HL-60 (cell line): ENCODE results near the gene ADGRD2.

ENCODE experiments used
- DNase-seq, 2 experiments: peaks; one replicate each; pipeline ENCODE4 v3.0.0-alpha.2; 2010 to 2020; ENCODE audit warnings: low read depth in 1 of 2, low spot score in 1 of 2
- H3K27ac ChIP-seq: fragments of 250-450 bp; sonication (Bioruptor Pico); replicated peaks from 2 replicates; pipeline ENCODE4 v1.5.1; 2020; ENCODE audit warnings: mild to moderate bottlenecking, moderate library complexity
- H3K27me3 ChIP-seq: fragments of 250-450 bp; sonication (Bioruptor Pico); 2 replicates; pipeline ENCODE4 v1.5.1; 2021; ENCODE audit warnings: mild to moderate bottlenecking, moderate library complexity; ENCODE audit not compliant: insufficient read depth, poor library complexity, severe bottlenecking
- H3K4me3 ChIP-seq: replicated peaks from 2 replicates; pipeline ENCODE4 v1.5.1; 2011; ENCODE audit warnings: mild to moderate bottlenecking, control low read depth, low read length; ENCODE audit not compliant: insufficient read depth
- GABPA ChIP-seq: IDR thresholded peaks from 2 replicates; pipeline ENCODE4 v1.6.1; 2012; ENCODE audit warnings: low read depth
- POLR2AphosphoS5 ChIP-seq: IDR thresholded peaks from 2 replicates; pipeline ENCODE4 v1.6.1; 2012; ENCODE audit warnings: low read depth
- REST ChIP-seq: IDR thresholded peaks from 2 replicates; pipeline ENCODE4 v1.6.1; 2012; ENCODE audit warnings: low read depth; ENCODE audit not compliant: insufficient replicate concordance
- SPI1 ChIP-seq: IDR thresholded peaks from 2 replicates; pipeline ENCODE4 v1.6.1; 2012; ENCODE audit warnings: low read depth, mild to moderate bottlenecking, borderline replicate concordance
- TF ChIP-seq, protein P1 (sequence below): IDR thresholded peaks from one replicate; pipeline ENCODE4 v1.5.1; 2011; ENCODE audit warnings: low read length, control low read depth, inconsistent platforms; ENCODE audit not compliant: insufficient read depth

The ADGRD2 gene

GRCh38 chr9:124481115-124481514, 30.9 kb downstream of the ADGRD2 start:
- TF ChIP-seq SPI1 (peak; percentile 53; the same call in 1 of the 2 replicates), REST (no peak)
- H3K27me3 ChIP-seq = no peaks in the 10 kb centered on the region
- no peak overlapping the region for H3K27ac ChIP-seq
- H3K4me3 ChIP-seq = no peak overlapping the region
- peak; percentile 56 to 62 for DNase-seq

DNA sequence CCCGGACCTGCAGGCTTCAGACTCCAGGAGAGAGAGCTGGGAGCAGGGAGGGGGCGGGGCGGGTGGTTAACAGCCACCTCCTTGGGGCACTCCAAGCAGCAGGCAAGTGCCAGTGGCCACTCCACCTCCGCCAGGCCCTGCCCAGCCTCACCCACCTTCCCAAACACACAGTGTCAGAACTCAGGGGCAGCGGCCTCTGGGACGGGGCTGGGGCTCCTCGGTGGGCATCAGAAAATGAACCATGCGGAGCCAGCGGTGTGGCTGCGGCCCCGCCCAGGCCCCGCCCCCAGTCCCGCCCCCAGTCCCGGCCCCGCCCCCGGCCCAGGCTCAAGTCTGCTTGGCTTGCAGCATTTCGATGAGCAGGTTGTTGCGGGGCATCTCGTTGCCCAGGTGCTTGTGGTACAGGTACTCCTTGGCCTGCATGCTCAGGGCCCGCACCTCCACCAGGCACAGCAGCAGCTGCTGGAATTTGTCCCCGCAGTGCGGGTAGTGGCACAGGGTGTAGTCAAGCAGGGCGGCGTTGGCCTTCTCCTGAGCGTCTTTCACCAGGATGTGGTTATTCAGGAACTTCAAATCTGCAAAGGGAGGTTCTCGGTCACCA, 32.3 kb downstream of the ADGRD2 start:
- Histone ChIP-seq H3K27me3 (no peaks in the 10 kb centered on the region), H3K4me3 (no peak overlapping the region), H3K27ac (no peak overlapping the region)
- TF ChIP-seq SPI1 (no peak), POLR2AphosphoS5 (no peak), REST (no peak), GABPA (no peak)
- TF ChIP-seq, protein P1, sequence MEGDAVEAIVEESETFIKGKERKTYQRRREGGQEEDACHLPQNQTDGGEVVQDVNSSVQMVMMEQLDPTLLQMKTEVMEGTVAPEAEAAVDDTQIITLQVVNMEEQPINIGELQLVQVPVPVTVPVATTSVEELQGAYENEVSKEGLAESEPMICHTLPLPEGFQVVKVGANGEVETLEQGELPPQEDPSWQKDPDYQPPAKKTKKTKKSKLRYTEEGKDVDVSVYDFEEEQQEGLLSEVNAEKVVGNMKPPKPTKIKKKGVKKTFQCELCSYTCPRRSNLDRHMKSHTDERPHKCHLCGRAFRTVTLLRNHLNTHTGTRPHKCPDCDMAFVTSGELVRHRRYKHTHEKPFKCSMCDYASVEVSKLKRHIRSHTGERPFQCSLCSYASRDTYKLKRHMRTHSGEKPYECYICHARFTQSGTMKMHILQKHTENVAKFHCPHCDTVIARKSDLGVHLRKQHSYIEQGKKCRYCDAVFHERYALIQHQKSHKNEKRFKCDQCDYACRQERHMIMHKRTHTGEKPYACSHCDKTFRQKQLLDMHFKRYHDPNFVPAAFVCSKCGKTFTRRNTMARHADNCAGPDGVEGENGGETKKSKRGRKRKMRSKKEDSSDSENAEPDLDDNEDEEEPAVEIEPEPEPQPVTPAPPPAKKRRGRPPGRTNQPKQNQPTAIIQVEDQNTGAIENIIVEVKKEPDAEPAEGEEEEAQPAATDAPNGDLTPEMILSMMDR = no peak
- DNase-seq = no peak

GRCh38 chr9:124483481-124483880, 33.2 kb downstream of the ADGRD2 start:
- Histone ChIP-seq H3K27me3 (no peaks in the 10 kb centered on the region), H3K4me3 (no peak overlapping the region), H3K27ac (no peak overlapping the region)
- TF ChIP-seq GABPA = no peak
- TF ChIP-seq, protein P1 = no peak
- TF ChIP-seq POLR2AphosphoS5 = no peak
- TF ChIP-seq SPI1 = no peak
- no peak for TF ChIP-seq REST
- DNase-seq = no peak
